NT2/D1 (cell line): ENCODE results near the gene POTEH.
"Not testable (repeated sequence)": the region's sequence is repeated elsewhere in the genome, so short reads cannot be mapped to it uniquely, and the experiment has no call there.

Source experiments
- YY1 ChIP-seq: IDR thresholded peaks from 2 replicates; pipeline ENCODE4 v1.6.1; 2011; ENCODE audit not compliant: insufficient read length, insufficient read depth
- ZNF274 ChIP-seq: IDR thresholded peaks from 2 replicates; pipeline ENCODE4 v1.6.1; 2011; ENCODE audit warnings: mild to moderate bottlenecking, low read depth, low read length

DNA sequence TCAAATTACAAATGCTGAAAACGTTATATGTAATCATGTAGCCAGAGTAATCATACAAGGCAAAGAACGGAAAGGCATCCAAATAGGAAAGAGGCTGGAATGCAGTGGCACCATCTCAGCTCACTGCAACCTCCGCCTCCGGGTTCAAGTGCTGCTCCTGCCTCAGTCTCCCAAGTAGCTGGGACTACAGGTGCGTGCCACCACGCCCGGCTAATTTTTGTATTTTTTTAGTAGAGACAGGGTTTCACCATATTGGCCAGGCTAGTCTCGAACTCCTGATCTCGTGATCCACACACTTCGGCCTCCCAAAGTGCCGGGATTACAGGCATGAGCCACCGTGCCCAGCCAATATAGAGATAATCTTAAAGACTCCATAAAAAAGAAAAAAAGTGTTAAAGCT lies 20.4 kb upstream of the POTEH start:
- not testable (repeated sequence) for TF ChIP-seq YY1, ZNF274
